Amniotic epithelial cell (primary cell): ENCODE data around the gene PPP2R1A.
"Not testable (repeated sequence)": the region's sequence is repeated elsewhere in the genome, so short reads cannot be mapped to it uniquely, and the experiment has no call there.

Experiments used
- DNase-seq: peaks from one replicate; pipeline ENCODE4 v3.0.0-alpha.2; 2010; ENCODE audit warnings: low read depth

Gene PPP2R1A

DNA sequence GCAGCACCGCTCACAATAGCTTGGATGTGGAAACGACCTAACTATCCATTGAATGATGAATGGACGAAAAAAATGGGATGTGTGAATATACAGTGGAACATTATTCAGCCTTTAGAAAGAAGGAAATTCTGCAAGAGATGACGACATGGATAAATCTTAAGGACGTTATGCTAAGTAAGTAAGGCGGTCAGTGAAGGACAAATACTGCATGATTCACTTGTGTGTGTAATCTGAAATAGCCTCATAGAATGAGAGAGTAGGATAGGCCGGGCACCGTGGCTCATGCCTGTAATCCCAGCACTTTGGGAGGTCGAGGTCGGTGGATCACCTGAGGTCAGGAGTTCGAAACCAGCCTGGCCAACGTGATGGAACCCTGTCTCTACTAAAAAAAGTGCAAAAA is 54.2 kb downstream of the PPP2R1A start:
- peak; percentile 12 for DNase-seq

DNA sequence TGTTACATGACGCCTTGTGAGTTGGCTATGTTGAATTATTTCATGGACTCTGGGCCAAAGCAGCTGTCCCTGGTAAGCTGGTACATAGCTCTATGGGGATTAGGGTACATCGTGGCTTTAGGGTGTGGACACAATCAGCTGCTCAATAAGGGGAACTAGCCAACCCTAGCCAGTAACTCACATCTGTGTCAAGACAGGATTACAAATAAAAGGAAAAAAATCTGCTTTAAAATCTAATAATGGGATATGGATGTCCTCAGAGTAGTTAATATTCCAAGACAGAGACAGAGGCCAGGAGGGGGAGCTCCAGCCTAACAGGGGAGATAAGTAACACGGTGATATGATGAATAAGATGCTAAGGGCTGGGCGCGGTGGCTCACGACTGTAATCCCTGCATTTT is 58.4 kb downstream of the PPP2R1A start:
- DNase-seq = peak; percentile 45

DNA sequence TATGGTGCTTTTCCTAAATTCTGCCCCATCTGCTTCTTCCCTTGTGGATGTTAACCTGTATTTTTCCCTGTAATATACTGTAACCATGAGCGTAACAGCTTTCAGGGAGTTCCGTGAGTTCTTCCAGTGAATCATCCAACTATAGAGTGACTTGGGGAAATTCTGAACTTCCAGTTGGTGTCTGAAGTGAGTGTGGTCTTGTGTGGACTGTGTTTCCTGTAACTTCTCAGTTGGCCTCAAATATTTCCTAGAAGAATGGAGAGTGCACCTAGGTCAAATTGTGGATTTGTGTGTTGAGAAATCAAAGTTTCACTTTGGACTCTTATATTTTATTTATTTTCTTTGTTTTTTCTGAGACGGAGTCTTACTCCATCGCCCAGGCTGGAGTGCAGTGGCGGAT is 68.6 kb downstream of the PPP2R1A start:
- DNase-seq = no peak

DNA sequence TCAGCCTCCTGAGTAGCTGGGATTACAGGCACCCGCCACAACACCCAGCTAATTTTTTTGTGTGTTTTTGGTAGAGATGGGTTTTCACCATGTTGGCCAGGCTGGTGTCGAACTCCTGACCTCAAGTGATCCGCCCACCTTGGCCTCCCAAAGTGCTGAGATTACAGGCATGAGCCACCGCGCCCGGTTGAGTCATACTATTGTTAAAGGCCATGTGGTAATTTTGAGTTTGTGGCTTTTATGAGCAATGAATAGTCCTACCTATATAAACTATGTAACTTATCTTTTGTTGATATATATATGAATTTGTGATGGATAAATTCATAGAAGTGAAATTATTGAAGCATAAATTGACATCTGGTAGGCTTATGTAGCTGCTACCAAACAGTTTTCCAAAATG is 75.7 kb downstream of the PPP2R1A start:
- DNase-seq = not testable (repeated sequence)

DNA sequence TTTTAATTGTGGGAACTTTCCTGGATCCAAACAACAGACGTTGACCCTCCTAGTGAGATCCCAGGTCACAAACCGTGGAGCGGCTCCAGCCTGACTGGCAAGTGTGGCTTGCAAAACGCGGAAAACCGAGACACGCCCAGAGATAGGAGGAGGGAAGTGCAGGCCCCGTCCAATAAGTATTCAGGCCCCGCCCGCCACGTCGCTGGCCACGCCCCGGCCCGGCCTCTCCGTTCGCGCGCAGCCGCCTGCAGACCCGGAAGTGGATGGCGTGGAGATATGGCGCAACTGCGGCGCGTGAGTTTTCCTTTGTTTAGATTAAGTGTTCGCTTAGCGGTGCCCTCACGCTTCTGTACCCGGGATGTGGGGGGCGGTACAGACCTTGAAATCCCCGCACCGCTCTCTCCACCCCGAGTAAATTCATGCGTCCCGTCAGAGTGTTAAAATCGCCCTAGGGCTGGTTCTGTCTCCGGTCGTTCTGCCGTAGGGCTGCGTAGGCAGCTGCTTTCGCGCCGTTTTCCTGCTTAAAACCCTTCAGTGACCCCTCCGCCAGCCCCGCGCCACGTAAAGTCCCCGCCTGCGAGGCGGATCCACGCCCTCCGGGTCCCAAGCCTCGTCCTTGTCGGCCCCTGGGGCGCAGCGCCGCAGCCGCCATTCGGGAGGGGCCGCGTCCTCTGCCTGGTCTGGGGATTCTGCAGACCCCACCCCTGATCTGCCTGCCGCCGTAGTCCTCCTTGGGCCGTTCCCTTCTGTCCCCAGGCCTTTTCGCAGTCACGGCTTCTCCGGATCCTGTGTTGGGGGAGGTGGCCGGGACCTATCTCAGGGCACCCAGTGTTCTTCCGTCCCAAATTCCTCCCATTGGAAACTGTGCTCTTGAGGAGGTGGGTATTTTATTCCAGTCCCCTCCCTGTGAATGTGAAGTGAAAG is 79.7 kb downstream of the PPP2R1A start, which contains the start of gene ZNF766:
TSS of gene ZNF766 (plus strand) at position 250 of the 924 bp plus-strand sequence. CDS start at position 277, 27 bp downstream.
- DNase-seq = peak; percentile 93

DNA sequence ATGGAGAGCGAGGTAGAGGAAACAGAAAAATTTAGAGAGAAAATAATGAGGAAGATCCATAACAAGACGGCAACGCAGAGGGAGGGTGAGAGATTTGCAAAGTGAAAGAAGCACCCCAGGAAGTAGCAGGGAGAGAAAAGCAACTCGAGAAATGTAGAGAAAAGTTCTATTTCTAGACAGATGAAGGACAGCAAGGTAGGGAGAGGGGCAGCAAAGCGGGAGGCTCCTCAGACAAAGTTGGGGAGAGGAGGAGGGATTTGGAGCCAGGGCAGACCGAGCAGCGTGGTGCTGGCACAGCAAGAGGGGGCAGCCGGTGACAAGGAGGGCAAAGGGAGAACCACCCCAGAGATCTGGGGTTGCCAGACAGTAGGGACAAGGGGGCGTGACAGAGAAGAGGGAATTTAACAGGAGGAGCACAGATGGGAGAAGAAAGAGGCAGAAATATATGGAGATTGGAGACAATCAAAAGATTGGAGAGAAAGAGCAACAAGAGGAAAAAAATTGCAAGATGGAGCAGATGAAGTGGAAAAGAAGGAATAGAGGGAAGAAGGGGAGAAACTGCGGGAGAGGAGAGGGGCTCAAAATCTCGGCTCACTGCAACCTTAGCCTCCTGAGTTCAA is 80.5 kb downstream of the PPP2R1A start:
- peak; percentile 18 for DNase-seq

DNA sequence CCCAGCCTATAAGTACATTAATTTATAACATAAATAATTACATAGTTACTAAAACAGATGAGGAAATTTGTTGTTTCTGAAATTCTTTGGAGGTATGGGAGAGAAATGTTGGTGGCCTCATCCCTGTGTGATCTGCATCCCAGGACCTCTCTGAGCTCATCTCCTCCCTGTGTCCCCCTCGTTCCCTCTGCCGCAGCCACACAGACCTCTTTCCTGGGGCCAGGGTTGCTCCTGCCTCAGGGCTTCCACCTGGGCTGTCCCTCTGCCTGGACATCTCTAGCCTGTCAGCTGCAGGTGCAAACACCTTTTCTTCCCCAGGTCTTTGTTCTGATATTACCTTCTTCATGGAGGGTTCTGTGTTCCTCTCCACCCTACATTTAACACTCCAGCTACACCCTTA is 83.4 kb downstream of the PPP2R1A start:
- no peak for DNase-seq

DNA sequence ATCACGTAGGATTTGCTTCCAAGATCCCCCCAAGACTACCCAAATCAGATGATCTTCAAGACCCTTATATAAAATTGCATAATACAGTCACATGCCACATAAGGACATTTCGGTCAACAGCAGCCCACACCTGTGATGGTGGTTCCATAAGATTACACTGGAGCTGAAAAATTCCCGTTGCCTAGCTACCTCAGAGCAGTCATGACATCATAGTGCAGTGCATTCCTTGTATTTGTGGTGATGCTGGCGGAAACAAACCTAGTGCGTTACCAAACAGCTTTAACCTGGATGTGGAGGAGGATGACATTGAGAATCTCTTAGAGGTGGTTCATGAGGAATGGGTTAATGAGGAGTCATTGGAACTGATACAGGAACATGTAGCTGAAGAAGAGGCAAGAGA is 84.3 kb downstream of the PPP2R1A start:
- no peak for DNase-seq

DNA sequence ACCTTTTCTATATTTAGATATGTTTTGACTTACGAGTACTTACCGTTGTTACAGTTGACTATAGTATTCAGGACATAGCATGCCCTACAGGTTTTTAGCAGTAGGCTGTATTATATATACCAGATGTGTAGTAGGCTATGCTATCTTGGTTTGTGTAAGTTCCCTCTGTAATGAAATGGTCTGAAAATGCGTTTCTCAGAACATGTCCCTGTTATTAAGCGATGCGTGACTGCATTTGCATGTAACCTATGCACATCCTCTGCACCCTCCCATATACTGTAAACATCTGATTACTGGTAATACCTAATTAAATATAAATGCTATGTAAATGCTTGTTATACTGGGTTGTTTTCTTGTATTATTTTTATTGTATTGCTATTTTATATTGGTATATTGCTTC is 86.1 kb downstream of the PPP2R1A start:
- no peak for DNase-seq

DNA sequence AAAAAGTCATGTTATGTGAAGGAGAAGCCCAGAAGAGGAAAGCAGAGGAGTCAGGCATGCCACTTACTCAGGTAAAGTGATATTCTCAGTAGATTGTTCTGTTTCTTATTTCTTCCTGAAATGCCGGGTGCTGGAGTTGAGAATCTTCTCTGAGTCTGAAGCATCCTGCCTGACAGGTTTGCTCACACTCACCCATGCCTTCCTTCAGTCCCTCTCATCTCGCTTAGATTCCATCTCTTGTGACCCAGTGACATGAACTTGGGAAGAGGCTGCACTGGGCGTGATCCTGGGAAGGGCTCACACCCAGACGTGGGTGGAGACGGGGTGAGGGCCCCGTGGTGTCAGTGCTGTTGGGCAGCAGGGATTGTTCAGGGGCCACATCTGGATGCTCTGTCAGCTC is 87.6 kb downstream of the PPP2R1A start:
- DNase-seq = no peak
